ENCODE results near the gene DNAJC11.

Gene DNAJC11

GRCh38 chr1:6585081-6585722 lies 116.4 kb downstream of the DNAJC11 start:
- no peak for DNase-seq (ENCODE audit: low read depth)
- no peak overlapping the region for H3K4me3 ChIP-seq (replicated peaks; ENCODE audit: low read depth, low read length)
- TF ChIP-seq CTCF (IDR thresholded peaks at IDR 0.05; ENCODE audit: low read length, missing control alignments), result no peak
